Esophagus muscularis mucosa (tissue), 4 donors: ENCODE results near the gene DEPDC5. TPM values are rescaled to one million over a fixed set of nuclear protein-coding genes. Genes with fewer than 3 reads are reported as not detected.

Experiments used
- DNase-seq: peaks from one replicate; pipeline ENCODE4 v3.0.0-alpha.2; 2017; ENCODE audit errors: extremely low spot score
- H3K27ac ChIP-seq, 4 donors: fragments of 200-600 bp; sonication (generic); replicated peaks in 1 of 4; 1 replicate in 3 of 4; 2 replicates in 1 of 4; pipeline ENCODE4 v1.5.1; 2016 to 2019; ENCODE audit warnings: mild to moderate bottlenecking in 1 of 4
- H3K27me3 ChIP-seq, 4 donors: fragments of 200-600 bp; sonication (generic); one replicate each; pipeline versions ENCODE4 v1.5.1 to v1.6.0; 2016 to 2019
- H3K36me3 ChIP-seq, 4 donors: fragments of 200-600 bp; sonication (generic); one replicate each; pipeline ENCODE4 v1.5.1; 2016 to 2019
- H3K4me1 ChIP-seq, 4 donors: fragments of 200-600 bp; sonication (generic); one replicate each; pipeline ENCODE4 v1.5.1; 2016 to 2019
- H3K4me3 ChIP-seq, 4 donors: fragments of 200-600 bp; sonication (generic); 1 replicate in 2 of 4; 2 replicates in 2 of 4; pipeline ENCODE4 v1.5.1; 2016 to 2019; ENCODE audit warnings: mild to moderate bottlenecking in 4 of 4, moderate library complexity in 1 of 4
- H3K9me3 ChIP-seq, 4 donors: fragments of 200-600 bp; sonication (generic); 1 replicate in 3 of 4; 2 replicates in 1 of 4; pipeline ENCODE4 v1.5.1; 2016 to 2019
- EP300 ChIP-seq: sonication (generic); formaldehyde crosslinking; IDR thresholded peaks from one replicate; pipeline ENCODE4 v1.6.1; 2017; ENCODE audit warnings: antibody characterized with exemption
- POLR2A ChIP-seq: fragments of 450-650 bp; IDR thresholded peaks from one replicate; pipeline ENCODE4 v1.6.1; 2017; ENCODE audit warnings: antibody characterized with exemption, moderate library complexity, mild to moderate bottlenecking, low read depth
- POLR2AphosphoS5 ChIP-seq, 2 donors: sonication (generic); formaldehyde crosslinking; IDR thresholded peaks; one replicate each; pipeline ENCODE4 v1.6.1; 2017; ENCODE audit warnings: antibody characterized with exemption in 2 of 2
- WGBS: methylation state at CpG from one replicate; pipeline ENCODE4 v1.1.5; 2018; 5-methylcytosine and 5-hydroxymethylcytosine counted together
- intact Hi-C: fragments of 100-400 bp; cut with DNase I; formaldehyde crosslinking; loops from one replicate; pipeline ENCODE4 v1.15.1; 2023
- total RNA-seq, 4 donors: library from RNA; depleted of rRNA; stranded (reverse); fragments of >200 nt; gene quantifications; one replicate each; pipeline versions ENCODE4 v1.1.0 to v1.2.1, GENCODE V29; 2016
- TF ChIP-seq, protein P1 (sequence below), 3 experiments: fragments of 200-600 bp in 2 of 3; fragments of 450-650 bp in 1 of 3; sonication (generic) in 2 of 3; IDR thresholded peaks; one replicate each; pipeline ENCODE4 v1.5.1; 2017 to 2019; ENCODE audit warnings: antibody characterized with exemption in 3 of 3, mild to moderate bottlenecking in 2 of 3, moderate library complexity in 1 of 3

The DEPDC5 gene
- total RNA-seq, 4 donors from 2014 or later, result 7.3 to 15.8 (median 12.6) TPM

DNA sequence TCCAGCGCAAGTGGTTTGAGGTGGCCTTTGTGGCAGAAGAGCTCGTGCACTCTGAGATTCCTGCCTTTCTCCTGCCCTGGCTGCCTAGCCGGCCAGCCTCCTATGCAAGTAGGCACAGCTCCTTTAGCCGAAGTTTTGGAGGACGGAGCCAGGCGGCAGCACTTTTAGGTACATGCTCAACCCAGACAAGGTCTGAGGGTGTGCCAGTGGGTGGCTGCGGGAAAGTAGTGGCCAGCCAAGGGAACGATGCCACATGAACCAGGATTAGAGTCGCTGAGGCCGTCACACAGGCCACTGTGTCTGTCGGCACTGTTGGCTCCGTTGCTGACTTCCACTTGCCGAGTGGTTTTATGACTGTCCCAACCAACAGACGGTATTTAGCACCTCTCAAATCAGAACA is 125.8 kb downstream of the DEPDC5 start:
- Histone ChIP-seq H3K27me3 (no peaks in the 10 kb centered on the region), H3K4me3 (no peak overlapping the region), H3K9me3 (no peaks in the 10 kb centered on the region), H3K27ac (no peak overlapping the region), H3K4me1 (no peaks in the 10 kb centered on the region), H3K36me3 (peaks cover 24 to 87% (median 54%) of the 10 kb centered on the region in 4 donors)
- WGBS, result 88% methylated on average over 14 of the region's 14 CpGs
- no peak for DNase-seq
- TF ChIP-seq POLR2A (no peak), POLR2AphosphoS5 (IDR thresholded peaks at IDR 0.05) (no peak), EP300 (no peak)
- TF ChIP-seq, protein P1, sequence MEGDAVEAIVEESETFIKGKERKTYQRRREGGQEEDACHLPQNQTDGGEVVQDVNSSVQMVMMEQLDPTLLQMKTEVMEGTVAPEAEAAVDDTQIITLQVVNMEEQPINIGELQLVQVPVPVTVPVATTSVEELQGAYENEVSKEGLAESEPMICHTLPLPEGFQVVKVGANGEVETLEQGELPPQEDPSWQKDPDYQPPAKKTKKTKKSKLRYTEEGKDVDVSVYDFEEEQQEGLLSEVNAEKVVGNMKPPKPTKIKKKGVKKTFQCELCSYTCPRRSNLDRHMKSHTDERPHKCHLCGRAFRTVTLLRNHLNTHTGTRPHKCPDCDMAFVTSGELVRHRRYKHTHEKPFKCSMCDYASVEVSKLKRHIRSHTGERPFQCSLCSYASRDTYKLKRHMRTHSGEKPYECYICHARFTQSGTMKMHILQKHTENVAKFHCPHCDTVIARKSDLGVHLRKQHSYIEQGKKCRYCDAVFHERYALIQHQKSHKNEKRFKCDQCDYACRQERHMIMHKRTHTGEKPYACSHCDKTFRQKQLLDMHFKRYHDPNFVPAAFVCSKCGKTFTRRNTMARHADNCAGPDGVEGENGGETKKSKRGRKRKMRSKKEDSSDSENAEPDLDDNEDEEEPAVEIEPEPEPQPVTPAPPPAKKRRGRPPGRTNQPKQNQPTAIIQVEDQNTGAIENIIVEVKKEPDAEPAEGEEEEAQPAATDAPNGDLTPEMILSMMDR (IDR thresholded peaks at IDR 0.05), result no peak
- intact Hi-C loops, result loop anchor here (10.0 kb wide), 1 partner anchor 95 kb away; no protein-coding TSS in a partner anchor

DNA sequence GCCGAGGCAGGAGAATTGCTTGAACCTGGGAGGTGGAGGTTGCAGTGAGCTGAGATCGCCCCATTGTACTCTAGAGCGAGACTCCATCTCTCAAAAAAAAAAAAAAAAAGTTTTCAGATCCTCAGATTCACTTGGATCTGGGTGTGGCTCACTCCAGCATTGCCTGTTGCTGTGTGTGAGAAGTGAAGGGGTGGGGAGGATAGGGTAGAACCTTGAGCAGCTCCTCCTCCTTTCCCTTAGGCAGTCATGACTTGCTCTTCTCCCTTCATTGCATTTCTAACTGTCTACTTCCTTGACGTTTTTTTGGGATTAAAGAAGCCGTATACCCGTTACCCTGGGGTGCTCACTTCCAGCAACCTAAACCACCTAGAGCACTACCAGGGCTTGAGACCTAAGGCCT is 127.4 kb downstream of the DEPDC5 start:
- Histone ChIP-seq H3K27me3 (no peaks in the 10 kb centered on the region), H3K9me3 (no peaks in the 10 kb centered on the region), H3K27ac (no peak overlapping the region), H3K4me1 (no peaks in the 10 kb centered on the region), H3K36me3 (peaks cover 13 to 85% (median 56%) of the 10 kb centered on the region in 4 donors), H3K4me3 (no peak overlapping the region)
- intact Hi-C loops, result no loop called here
- 89% methylated on average over 6 of the region's 6 CpGs for WGBS
- DNase-seq, result no peak
- no peak for TF ChIP-seq POLR2AphosphoS5 (IDR thresholded peaks at IDR 0.05)
- TF ChIP-seq, protein P1 (IDR thresholded peaks at IDR 0.05), result no peak
- TF ChIP-seq POLR2A, result no peak
- TF ChIP-seq EP300, result no peak

DNA sequence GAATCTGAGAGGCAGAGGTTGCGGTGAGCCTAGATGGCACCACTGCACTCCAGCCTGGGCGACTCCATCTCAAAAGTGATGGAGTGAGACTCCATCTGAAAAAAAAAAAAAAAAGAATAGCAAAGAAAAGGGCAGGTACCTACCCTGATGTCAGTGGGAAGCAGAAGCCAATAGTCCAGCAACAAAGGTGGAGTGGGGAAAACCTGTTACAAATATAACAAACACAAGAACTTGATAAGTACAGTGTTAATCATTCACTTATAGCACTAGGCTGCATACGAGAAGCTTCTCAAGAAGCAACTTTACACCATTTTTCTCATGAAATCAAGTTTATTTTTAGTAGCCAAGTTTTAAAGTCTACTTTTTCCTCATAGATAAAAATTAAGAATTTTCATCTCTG is 128.0 kb downstream of the DEPDC5 start:
- DNase-seq, result no peak

DNA sequence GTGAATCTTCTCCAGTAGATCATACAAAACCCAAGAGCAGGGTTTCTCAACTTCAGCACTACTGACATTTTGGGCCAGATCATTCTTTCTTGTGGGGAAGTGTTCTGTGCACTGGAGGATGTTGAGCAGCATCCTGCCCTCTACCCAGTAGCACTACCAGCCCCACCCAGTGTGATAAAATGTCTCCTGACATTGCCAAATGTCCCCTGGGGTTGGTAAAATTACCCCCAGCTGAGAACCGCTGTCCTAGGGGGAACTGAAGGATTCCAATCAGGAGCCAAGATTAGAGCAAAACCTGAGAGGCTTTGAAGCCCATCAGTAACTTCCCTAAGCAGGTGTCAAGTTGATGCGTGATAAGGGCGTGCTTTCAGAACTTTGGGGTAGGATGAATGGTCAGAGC is 129.2 kb downstream of the DEPDC5 start:
- WGBS, result 90% methylated on average over 3 of the region's 3 CpGs
- H3K27me3 ChIP-seq, result no peaks in the 10 kb centered on the region
- DNase-seq, result no peak
- no peaks in the 10 kb centered on the region for H3K9me3 ChIP-seq
- H3K4me3 ChIP-seq, result no peak overlapping the region
- no peak overlapping the region for H3K27ac ChIP-seq
- peaks cover 2 to 79% (median 52%) of the 10 kb centered on the region in 4 donors for H3K36me3 ChIP-seq
- intact Hi-C loops, result no loop called here
- H3K4me1 ChIP-seq, result no peaks in the 10 kb centered on the region
- no peak for TF ChIP-seq EP300
- TF ChIP-seq POLR2A, result no peak
- TF ChIP-seq POLR2AphosphoS5 (IDR thresholded peaks at IDR 0.05), result no peak
- TF ChIP-seq, protein P1 (IDR thresholded peaks at IDR 0.05), result no peak

More for the DNA sequence above, 128.0 kb downstream of the DEPDC5 start:
- TF ChIP-seq, protein P1 (IDR thresholded peaks at IDR 0.05), result no peak
- TF ChIP-seq POLR2A, result no peak
- TF ChIP-seq POLR2AphosphoS5 (IDR thresholded peaks at IDR 0.05), result no peak
- no peak for TF ChIP-seq EP300
- Histone ChIP-seq H3K4me1 (no peaks in the 10 kb centered on the region), H3K9me3 (no peaks in the 10 kb centered on the region), H3K4me3 (no peak overlapping the region), H3K27ac (no peak overlapping the region), H3K27me3 (no peaks in the 10 kb centered on the region), H3K36me3 (peaks cover 6 to 82% (median 54%) of the 10 kb centered on the region in 4 donors)
- WGBS, result 100% methylated on average over 3 of the region's 3 CpGs
- intact Hi-C loops, result no loop called here

DNA sequence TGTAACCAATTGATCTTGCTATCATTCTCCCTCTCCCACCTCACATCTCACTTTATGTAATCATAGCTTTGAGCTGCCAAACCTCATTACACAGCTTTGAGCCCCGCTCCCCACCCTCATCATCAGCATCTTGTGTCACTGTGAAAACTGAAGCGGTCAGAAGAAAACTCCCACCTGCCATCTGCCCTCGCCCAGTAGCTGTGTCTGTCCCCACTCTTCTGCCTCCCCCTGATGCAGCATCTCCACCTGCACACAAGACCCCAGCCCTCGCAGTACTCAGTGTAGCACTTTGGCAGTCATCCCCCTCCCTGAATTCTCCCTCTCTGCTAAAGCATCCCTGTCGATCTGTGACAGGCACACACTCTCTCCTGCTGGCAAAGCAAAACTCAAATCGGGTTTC is 130.2 kb downstream of the DEPDC5 start:
- Histone ChIP-seq H3K9me3 (no peaks in the 10 kb centered on the region), H3K4me1 (no peaks in the 10 kb centered on the region), H3K36me3 (peaks cover 5 to 77% (median 48%) of the 10 kb centered on the region in 4 donors), H3K27me3 (no peaks in the 10 kb centered on the region), H3K4me3 (no peak overlapping the region), H3K27ac (no peak overlapping the region)
- no peak for DNase-seq
- TF ChIP-seq POLR2A (no peak), POLR2AphosphoS5 (IDR thresholded peaks at IDR 0.05) (no peak), EP300 (no peak)
- TF ChIP-seq, protein P1 (IDR thresholded peaks at IDR 0.05), result no peak
- intact Hi-C loops, result no loop called here
- WGBS, result 93% methylated on average over 6 of the region's 6 CpGs
